NCI-H2227 treated with DMSO at 0.1 percent for 48 hours (cell line): ENCODE data around the gene DYNC1H1.
"Not testable (repeated sequence)": the region's sequence is repeated elsewhere in the genome, so short reads cannot be mapped to it uniquely, and the experiment has no call there.

Experiments used
- DNase-seq: peaks from one replicate; lab custom pipeline; 2025; lab: John Stamatoyannopoulos, UW

DYNC1H1 gene

DNA sequence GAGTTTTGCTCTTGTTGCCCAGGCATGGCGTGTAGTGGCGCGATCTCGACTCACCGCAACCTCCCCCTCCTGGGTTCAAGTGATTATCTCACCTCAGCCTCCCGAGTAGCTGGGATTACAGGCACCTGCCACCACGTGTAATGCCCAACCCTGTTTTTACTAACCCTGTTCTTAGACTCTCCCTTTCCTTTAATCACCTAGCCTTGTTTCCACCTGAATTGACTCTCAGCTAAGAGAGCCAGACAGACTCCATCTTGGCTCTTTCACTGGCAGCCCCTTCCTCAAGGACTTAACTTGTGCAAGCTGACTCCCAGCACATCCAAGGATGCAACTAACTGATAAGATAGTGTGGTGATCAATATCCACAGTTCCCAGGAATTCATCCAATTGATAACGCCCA lies 100.2 kb downstream of the DYNC1H1 start:
- not testable (repeated sequence) for DNase-seq

- no peak for DNase-seq
Observed at GRCh38 chr14:102066041-102066451, 101.7 kb downstream of the DYNC1H1 start.

DNA sequence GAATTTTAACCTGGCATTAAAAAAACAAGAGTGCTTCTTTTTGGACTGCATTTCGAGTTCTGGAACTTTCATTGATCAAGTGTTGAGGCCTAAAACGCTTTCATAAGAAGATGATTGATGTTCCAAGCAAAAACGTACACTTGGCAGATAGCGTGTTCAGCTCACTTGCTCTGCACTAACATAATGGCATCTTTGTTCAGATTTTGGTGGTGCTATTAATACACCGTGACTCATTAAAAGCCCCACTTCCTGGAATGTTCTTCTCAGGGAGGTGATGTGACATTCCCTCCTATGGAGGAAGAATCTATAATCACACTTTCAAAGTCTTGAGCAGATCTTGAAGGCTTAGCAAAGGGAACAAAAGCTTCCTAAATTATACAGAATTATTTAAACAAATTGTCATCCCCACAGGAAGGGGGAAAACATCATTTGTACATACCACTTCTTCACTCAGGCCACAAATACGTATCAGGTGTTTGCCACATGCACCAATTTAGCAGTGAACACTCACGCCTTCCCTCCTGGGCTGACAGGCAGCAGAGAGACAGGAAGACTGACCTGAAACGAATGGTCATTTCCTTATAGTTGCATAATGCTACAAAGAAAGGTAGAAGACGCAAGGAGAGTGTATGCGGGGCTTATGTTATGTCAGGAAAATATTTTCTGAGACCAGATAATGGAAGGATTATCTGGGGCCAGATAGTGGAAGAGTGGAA lies 107.1 kb downstream of the DYNC1H1 start:
- DNase-seq, result no peak

- DNase-seq, result no peak
Observed at GRCh38 chr14:102074415-102074964, 110.1 kb downstream of the DYNC1H1 start.

GRCh38 chr14:102075155-102075554 lies 110.8 kb downstream of the DYNC1H1 start:
- no peak for DNase-seq

- DNase-seq, result no peak
Observed at GRCh38 chr14:102077382-102077709, 113.0 kb downstream of the DYNC1H1 start.

DNA sequence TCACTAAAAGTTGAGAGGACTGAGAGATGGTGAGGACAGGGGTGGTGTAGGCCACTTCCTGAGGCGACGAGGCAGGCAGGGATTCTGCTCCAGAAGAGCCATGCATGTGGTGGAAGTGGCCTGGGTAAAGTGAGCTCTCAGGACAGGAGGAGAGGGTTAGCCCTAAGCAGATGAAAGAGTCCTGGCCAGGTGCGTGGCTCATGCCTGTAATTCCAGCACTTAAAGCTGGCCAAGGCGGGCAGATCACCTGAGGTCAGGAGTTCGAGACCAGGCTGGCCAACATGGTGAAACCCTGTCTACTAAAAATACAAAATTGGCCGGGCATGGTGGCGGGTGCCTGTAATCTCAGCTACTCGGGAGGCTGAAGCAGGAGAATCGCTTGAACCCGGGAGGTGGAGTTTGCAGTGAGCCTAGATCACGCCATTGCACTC lies 114.0 kb downstream of the DYNC1H1 start:
- DNase-seq, result not testable (repeated sequence)

DNA sequence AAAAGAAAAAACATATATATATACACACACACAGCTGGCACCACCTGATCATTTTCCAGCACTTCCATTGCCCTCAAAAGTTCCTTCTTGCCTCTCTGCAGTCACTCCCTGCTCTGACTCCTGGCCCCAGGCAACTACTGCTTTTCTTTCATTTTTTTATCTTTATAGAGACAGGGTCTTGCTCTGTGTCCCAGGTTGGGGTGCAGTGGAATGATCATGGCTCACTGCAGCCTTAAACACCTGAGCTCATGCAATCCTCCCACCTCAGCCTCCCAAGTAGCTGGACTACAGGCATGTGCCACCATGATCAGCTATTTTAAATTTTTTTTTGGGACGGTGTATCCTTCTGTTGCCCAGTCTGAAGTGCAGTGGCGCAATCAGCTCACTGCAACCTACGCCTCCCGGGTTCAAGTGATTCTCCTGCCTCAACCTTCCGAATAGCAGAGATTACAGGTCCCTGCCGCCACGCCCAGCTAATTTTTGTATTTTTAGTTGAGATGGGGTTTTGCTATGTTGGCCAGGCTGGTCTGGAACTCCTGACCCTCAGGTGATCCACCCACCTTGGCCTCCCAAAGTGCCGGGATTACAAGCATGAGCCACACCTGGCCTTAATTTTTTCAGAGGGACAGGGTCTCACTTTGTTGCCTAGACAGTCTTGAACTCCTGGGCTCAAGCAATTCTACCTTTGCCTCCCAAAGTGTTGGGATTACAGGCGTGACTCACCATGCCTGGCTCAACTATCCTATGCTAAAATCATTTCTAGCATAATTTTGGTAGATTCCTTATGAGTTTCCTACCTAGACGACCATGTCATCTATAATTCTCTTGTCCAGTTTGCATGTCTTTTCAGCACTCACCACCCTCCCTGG lies 114.7 kb downstream of the DYNC1H1 start:
- no peak for DNase-seq

- DNase-seq, result no peak
Observed at GRCh38 chr14:102079700-102079979, 115.3 kb downstream of the DYNC1H1 start.

- no peak for DNase-seq
Observed at GRCh38 chr14:102080183-102081080, 116.1 kb downstream of the DYNC1H1 start.

GRCh38 chr14:102081231-102082080 lies 117.1 kb downstream of the DYNC1H1 start:
- DNase-seq, result no peak

GRCh38 chr14:102084522-102084921 lies 120.1 kb downstream of the DYNC1H1 start:
- not testable (repeated sequence) for DNase-seq

GRCh38 chr14:102084931-102085330 lies 120.6 kb downstream of the DYNC1H1 start:
- DNase-seq, result no peak

DNA sequence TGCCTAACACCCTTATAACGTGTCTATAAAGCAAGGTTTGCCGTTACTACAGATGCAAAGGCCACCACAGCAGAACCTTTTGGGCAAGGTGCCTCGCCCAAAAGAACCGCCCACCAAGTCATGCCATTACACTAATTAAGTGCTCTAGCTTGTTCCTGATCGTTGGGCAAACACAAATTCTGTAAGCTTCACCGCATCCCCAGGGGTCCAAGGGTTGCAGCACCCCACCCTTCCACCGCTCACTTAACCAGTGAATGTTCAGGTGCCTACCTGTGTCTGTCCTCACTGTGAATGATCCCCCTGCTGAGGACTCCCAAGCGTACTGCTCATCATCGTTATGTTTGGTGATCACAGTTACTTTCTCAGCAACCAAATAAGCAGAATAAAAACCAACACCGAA lies 121.1 kb downstream of the DYNC1H1 start:
- DNase-seq, result no peak

DNA sequence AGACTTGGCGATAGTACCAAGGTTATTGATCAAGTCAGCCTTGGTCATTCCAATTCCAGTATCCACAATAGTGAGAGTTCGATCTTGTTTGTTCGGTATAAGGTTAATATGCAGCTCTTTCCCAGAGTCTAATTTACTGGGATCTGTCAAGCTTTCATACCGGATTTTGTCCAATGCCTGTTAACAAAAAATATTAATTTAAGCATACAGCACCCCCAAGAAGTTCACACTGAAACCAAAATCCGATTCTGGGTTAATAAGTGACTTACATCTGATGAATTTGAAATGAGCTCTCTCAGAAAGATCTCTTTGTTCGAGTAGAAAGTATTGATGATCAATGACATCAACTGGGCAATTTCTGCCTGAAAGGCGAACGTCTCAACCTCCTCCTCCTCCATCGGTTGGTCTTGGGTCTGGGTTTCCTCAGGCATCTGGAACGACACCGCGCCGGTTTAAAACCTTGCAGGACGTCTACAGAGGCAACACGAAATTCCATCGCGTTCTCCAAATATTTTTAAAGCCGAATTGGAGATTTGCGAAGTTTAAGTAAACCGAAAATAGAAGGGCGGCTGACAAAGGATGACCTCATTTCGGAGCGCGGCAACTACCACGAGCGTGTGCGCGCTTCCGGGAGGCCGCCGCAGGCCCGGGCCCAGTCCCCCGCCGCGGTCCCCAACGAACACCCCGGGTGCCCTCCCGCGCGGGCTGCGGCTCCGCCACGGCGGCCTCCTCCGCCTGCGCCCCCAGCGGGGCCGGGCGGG lies 121.8 kb downstream of the DYNC1H1 start:
- DNase-seq, result peak; percentile 23

GRCh38 chr14:102086709-102086971 lies 122.3 kb downstream of the DYNC1H1 start:
- no peak for DNase-seq

GRCh38 chr14:102086972-102087761 lies 122.8 kb downstream of the DYNC1H1 start, which contains the start of gene HSP90AA1:
TSS of gene HSP90AA1 (minus strand) at chr14:102087044. CDS start at chr14:102086378, 666 bp downstream.
- peak; percentile 91 for DNase-seq

- DNase-seq, result no peak
Observed at GRCh38 chr14:102087762-102088011, 123.3 kb downstream of the DYNC1H1 start.

DNA sequence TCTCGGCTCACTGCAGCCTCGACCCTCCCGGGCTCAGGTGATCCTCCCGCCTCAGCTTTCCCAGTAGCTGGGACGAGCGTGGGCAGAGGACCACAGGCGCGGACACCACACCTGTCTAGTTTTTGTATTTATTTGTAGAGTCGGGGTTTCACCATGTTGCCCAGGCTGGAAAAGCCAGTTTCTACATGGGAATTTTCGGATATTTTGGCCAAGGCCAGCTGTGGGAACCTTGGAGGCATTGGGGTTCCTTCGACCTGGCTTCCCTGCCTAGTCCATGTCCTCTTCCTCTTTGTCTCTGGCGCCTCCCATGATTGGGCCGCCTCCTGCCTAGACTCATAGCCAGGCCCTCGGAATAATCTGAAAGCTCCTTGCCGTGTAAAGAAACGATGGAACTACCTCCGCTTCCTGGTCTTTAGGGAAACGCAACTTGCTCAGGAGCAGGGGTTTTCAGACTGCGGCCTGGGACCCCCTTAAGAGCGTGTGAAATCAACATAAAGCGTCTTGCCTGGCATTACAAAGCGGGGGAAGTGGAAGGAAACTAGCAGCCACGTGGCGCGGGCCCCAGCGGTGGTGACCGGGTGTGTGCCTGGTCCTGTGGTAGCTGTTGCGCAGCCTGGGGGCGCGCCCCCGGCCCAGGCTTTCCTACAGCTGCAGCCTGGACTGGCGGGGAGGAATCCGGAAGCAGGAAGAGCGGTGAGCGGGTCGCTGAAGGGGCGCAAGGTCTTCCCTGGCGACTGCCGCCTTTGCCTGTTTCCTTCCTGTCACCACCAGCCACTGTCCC lies 123.8 kb downstream of the DYNC1H1 start:
- no peak for DNase-seq
